Stimulated activated CD4-positive, alpha-beta T cell treated with anti-CD3 and anti-CD28 coated beads, Interleukin-12 subunit alpha, Interleukin-12 subunit beta, amount 100 ng/mL, for 4 hours (primary cell): ENCODE measurements around the gene ZNF189.
A peak's percentile ranks its signal among the peaks of the same experiment; 100 is the strongest.

Experiments
- DNase-seq: peaks from one replicate; pipeline ENCODE4 v3.0.0-alpha.2; 2020

The ZNF189 gene

DNA sequence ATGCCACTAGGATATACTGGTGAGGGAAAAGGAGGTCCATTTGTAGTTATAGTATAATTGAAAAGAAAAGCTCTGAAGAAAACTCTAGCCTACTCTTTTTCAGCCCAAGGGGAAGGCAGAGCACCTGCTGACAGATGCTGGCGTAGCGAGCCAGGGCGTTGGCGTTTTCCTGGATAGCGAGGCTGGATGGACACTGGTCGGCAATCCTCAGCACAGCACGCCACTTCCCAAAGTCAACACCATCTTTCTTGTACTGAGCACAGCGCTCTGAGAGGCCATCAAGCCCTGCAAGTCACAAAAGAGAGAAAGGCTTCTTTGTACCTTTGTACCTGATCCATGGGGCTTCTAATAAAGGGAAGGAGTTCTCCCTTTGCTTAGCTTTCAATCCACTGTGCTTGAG is 28.7 kb downstream of the ZNF189 start:
- no peak for DNase-seq

DNA sequence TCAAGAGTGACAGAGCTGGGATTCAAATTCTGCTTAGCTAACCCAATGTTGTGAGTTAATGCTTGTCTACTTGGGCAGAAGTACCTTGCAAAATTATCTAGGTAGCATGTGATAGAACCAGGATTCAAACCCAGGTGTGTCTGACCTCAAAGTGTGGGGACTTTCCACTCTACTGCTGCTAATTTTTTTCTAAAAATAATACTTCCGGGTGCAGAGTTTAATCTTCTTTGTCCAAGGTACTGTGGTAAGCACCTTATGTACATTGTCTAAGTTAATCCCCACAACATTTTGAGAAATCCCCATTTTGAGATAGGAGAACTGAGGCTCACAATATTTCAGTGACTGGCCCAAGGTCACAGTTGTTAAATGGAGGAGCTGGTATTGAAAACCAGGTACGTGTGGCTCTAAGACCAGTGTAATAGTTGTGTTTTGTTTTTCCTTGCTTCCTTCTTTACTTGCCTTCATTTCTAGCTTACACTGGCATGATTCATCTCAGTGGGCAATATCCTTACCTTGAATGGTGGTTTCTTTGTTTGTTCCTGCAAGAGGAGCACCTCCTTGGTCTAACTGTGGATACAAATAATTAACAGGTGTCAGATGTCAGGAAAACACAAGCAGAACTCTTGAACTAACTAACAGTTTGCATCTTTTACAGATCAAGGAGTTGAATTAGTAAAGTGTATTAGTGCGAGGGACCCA is 29.5 kb downstream of the ZNF189 start:
- DNase-seq, result no peak

DNA sequence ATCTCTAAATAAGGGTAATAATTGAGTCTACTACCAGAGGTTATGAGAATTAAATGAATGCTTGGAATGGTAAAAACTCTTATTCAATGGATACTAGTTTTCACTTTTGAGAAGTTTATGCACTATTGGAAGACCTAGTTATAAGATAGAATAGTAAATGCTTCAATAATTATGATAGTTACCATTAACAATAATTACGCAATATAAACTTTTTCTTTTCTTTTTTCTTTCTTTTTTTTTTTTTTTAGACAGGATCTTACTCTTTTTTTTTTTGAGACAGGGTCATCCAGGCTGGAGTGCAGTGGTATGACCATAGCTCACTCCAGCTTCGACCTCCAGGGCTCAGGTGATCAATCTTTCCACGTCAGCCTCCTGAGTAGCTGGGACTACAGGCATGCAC is 30.3 kb downstream of the ZNF189 start:
- no peak for DNase-seq

DNA sequence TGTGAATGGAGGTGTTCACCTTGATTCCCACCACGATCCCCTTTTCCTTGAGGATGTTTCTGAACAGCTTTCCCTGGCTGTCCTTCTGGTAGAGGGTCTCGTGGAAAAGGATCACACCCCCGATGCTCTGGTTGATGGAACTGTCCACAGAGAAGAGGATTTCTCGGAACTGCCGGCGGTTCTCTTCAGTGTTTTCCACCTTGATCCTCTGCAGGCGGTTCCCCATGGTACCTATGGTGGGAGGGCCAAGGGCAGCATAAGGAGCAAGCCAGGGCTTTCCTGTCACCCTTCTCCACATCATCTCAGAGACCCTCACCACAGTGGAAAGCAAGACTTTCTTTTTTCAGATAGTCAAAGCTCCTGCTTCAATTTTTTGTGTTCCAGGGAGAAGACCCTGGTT is 31.1 kb downstream of the ZNF189 start:
- no peak for DNase-seq

DNA sequence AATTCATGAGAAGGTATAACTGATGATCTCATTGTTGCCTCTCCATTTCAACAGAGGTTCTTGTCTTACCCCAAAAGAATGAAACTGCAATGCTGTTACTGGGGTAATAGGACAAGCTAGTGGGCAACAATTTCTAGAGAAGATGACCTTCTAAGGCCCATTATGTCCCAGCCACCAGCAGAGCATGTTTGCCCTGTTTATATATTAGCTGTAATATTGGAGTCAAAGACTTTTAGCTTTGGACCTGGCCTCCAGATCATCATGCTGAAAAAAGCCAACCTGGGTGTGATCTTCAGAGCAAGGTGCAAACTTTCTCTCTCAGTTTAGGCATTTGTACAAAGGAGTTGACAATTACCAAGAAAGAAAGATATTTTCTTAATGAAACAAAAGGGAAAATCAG is 33.5 kb downstream of the ZNF189 start:
- no peak for DNase-seq

DNA sequence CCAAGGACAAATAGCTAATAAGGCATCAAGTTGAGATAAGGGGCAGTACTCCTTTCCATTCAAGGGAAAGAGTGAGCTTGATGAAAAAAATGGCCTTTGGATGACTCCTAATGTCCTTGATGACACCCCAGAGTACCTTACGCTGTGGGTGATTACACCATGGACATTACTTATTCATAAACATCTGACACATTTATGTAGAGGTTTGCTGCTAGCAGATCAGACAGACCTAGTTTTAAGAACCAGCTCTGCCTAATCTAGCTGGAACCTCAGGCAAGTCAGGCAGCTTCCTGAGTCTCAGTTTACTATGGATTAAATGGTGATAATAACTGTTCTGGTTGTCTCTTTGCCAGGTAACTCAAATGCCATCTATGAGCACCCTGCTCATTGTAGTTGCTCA is 34.1 kb downstream of the ZNF189 start:
- no peak for DNase-seq

DNA sequence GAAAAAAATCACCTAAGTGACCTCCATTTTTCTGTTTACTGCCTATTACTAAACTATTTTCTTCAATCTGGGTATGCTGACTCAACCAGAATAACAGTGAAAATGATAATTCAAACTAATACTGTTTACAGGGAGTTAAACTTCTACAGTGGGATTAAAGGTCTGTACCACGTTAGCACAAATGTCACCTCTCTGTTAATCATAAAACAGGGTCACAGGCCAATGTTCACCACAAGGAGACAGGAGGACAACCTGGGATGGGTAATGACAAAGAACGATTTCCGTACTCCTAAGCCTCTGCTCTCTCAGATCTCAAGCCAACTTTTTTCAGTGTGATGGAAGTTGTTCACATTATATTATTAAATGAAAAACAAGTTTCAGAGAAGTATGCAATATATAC is 34.6 kb downstream of the ZNF189 start:
- no peak for DNase-seq

DNA sequence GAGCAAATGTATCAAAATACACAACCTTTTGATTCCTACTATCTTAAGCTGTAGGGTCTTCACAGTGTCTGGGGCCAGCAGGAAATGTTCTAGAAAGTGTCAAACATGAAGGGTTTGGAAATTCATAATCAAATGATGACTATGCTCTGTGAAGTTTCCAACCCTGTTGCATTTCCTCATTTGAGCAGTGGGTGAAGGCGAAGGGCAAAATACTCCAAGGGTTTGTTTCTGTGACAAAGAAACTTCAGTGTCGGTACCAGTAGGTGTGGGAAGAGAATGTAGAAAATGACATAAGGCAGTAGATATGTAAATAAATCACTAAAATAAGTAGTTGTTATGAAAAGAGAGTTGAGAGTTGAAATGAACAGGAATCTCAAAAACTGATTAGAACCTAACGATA is 36.3 kb downstream of the ZNF189 start:
- DNase-seq, result no peak

DNA sequence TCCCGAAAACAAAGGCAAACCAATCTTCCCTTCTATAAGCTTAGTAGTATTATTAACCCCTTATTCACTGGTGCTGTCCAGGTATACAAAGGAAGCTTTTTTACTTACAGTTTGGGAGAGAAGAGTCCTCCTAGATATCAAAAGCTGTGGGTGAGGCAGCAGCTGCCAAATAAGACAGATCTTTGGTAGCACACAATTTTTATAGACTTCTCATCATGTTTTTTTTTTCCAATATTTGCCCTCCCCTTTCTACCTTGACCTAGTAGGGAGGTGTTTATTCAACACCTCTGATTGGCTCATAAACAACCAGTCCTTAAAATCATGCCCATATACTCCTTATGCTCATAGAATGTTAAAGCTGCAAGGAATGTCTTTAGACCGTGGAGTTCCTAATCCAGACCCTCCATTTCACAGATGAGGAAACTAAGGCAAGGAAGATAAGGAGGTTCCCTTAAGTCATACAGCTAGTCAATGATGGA is 37.0 kb downstream of the ZNF189 start, which contains the start of gene ALDOB:
ALDOB (minus strand) TSS at position 174 of the 479 bp plus-strand sequence. CDS start 4,887 bp downstream, outside the sequence.
- no peak for DNase-seq

DNA sequence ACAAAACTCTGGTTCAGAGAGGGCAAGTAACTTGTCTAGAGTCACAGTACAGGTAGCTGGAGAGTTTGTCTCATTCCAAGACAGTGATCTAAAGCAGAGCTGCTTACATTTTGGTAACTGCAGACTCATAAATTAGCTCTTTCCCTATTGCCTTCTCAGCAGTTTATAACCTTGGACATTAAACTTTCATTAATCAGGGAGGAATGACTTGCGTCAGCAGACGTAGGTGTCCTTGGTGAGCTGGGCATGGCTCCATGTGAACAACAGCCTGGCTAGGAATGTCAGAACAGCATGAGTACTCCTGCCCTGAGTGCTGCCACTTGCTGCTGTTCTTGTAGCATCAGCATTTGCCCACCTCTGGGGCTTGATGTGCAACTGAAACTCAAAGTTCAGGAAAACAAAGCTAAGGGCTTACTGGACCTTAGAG is 39.2 kb downstream of the ZNF189 start:
- no peak for DNase-seq

DNA sequence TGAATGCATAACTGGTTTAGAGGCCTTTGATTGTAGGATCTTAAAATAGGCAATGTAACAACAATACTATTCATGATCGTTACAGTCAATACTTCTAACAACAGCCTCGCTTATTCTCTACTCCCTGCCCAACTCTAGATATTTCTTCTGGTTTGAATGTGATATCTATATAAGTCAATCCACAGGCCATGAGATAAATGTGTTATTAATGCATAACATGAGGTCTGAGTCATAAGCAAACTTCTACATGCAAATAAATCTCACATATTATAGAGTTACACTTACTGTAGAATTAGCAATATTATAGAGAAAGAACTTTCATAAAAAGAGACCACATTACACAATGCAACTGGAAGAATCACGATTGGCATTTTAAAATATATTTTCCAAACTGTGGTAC is 39.9 kb downstream of the ZNF189 start:
- no peak for DNase-seq

DNA sequence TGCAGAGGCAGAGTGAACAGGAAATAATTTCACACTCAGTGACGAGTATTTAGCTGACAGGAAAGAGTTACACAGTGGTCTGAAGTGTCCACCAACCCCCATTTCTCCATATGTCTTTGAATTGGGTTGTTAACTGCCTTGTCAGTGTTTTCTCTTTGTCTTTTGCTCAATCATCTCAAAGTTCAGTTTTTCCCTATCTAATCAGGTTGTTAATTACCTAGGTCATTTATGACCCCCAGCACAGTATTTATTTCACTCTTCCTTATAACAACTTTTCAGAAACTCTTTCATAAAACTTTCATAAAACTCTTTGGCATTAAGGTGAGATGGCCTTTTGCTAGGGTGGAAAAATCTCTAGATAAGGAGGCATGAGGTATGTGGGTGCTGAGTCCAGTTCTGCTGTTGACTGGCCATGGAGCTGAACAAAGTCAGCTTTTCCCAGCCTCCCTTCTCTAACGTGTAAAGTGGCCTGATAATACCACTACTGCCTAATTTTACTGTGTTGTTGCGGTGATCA is 42.1 kb downstream of the ZNF189 start:
- no peak for DNase-seq

DNA sequence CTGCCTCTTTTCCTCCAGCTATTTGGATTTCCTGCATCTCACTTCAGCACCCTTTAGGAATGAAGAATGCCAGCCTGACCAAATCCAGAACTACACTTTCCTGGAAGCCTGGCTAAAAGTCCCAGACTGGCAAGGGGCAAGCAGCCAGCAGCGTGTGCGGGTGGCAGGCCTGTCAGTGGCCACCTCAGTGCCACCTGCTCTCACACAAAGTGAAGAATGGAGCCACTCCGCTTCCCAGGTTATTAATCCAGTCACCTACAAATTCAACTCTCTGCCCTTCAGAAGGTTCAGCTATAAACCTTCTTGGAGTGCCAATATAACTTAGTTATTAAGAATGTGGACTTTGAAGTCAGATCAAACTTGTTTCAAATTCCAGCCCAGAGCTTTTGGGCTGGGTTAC is 43.7 kb downstream of the ZNF189 start:
- no peak for DNase-seq

DNA sequence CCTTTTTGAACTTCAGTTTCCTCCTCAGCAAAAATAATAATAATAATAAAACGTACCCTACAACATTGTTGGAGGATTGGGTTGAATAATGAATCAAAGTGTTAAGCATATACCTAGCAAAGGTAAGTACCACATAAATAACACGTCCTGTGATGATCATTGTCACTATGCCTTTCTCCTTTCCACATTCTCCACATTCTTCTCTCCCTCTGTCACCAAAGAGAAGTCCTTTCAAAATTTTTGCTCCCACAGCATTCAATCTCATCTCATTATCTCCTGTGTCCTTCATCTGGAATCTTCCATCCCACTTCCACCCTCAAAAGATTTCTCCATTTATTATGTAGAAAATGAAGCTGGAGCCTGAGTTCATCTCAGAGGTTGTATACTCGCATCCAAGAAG is 44.1 kb downstream of the ZNF189 start:
- DNase-seq, result no peak

DNA sequence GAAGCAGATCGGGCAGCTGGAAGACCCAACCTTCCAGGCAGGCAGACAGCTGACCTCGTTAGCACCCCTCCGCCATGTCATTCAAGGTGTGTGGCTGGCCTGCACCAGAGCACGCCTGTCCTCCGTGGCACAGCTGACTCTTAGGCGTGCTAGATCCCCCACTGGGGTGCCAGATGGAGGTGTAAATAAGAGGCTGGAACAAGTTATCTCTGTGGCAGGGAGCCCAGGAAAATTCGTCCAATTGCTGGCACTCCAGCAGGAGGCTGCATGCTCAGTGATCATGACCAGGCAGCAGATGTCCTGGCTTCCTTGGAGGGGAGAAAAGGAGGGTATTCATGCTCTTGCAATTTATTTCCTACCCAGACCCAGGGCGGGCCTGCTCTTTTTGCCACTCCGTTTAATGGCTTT is 44.7 kb downstream of the ZNF189 start:
- no peak for DNase-seq

DNA sequence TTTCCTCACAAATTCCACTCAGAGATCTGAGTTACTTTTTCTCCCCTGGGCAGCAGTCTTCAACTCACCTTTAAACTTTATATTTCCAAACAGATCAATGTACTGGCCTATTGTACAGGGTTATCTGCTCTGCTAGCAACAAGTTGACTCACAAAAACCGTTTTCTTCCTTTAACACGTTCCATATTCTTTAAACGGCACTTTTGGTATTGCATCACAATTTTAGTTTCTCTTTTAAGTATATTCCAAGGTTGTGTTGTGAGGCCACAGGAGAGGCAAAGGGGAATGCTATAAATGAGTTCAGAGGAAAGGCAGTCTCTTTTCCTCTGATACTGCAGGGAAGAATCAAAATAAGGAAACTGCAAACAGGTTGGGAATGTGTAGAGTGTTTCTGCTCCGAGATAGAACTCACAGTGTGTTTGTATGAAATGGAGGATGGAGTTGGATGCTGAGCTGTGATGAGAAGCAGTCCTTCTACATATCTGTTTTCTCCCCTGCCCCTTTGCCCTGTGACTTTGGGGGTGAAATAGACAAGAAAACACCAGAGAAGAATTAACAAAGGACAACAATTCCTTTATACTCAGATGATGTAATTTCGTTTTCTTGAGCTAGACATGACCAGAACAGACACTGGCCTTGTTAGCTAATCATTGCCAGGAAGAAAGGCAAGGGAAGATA is 46.8 kb downstream of the ZNF189 start:
- no peak for DNase-seq

DNA sequence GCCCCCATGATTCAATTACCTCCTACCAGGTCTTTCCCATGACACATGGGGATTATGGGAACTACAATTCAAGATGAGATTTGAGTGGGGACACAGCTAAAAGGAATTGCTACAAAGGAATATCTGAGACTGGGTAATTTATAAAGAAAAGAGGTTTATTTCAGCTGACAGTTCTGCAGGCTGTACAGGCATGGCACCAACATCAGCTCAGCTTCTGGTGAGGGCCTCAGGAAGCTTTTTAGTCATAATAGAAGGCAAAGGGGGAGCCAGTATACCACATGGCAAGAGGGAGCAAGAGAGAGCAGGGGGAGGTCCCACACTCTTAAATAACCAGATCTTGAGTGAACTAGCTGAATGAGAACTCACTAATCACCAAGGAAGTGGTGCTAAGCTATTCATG is 48.1 kb downstream of the ZNF189 start:
- DNase-seq, result no peak

DNA sequence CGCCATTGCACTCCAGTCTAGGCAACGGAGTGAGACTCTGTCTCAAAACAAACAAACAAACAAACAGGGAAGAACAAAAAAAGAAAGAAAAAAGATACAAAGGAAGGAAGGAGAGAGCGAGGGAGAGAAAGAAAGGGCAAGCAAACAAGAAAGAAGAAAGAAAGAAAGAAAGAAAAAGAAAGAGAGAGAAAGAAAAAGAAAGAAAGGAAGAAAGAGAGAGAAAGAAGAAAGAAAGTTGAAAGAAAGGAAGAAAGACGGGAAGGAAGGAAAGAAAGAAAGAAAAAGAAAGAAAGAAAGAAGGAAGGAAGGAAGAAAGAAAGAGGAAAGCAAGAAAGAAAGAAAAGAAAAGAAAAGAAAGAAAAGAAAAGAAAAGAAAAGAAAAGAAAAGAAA is 50.0 kb downstream of the ZNF189 start:
- no peak for DNase-seq

DNA sequence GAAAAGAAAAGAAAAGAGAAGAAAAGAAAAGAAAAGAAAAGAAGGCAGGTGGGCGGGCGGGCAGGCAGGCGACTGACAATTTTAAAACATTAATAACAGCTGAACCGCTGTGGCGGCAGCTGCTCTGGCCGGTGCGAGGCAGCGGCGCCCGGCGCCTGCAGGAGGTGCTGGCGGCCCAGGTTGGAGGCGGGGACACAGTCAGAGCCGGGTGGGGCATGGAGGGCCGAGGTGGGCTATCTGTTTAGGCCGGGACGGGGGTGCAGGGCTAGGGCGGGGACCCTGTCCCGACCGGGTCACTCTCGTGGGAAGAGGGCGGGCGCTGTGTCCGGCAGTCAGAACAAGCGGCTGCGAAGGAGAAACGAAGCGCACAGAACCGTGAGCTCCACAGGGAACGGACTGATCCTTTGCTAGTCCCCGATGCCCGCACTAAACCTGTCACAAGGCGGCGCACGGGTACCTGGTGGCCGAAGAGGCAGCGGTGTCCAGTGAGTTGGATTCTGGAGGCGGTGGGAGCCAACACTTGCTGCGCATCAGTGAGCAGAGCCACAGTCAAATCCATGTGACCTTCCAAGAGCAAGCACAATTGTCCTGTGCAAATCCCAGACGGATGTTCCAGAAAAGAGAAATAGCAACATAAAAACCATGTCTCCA is 50.5 kb downstream of the ZNF189 start:
- DNase-seq, result peak; percentile 38

DNA sequence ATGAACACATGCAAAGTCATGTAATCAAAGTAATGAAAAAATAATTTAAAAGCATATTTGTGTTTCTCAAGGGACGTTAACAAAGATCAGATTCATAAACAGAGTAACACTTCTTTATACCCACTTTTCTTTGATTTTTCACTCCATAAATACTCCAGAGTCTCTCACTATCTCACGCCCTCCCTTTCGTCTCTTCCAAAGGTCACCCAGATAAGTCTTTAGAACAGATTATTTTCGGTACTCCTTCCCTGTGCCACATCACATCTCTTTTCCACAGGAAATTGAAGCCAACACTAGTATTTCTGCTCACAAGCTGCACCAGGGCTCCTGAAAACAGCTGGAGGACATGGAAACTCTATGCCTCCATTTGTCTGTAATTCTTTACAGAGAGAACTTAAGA is 52.3 kb downstream of the ZNF189 start:
- DNase-seq, result no peak

DNA sequence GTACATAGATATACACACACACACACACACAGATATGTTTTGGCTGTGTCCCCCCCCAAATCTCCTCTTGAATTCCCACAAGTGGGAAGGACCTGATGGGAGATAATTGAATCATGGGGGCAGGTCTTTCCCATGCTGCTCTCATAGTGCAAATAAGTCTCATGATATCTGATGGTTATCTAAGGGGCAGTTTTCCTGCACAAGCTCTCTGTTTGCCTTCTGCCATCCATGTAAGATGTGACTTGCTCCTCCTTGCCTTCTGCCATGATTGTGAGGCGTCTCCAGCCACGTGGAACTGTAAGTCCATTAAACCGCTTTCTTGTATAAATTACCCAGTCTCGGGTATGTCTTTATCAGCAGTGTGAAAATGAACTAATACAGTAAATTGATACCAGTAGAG is 52.8 kb downstream of the ZNF189 start:
- no peak for DNase-seq

DNA sequence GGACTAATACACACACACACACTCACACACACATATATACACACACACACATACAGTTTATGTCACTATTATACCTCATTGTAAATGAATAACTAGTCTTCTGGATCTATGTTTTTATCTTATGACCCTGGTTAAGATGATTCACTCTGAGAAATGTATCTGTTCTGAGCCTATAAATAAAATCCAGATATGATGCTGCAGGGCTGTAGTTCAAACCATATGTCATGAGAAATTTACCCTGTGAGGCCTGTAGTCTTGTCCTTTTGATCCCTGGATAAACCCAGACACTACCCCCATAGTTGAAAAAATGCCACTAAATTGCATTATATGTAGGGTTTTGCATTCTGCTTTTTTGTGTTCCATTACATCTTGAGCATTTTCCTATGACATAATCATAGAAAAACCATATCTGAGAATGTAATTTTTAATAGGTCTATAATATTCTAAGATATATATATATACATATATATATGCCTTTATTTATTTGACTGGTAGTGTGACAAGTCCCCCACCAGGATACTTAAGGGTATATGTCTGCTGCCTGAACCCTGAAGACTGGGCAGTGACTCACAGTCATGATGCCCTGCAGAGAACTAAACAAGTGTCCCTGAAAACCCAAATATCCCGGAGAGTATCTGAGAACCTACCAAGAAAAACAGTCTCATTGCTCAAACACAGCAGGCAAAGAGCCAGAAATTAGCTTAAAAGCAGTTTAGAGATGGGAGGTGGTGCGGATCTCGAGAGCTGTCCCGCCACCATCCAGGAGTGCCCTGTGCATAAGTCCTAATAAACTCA is 55.3 kb downstream of the ZNF189 start:
- no peak for DNase-seq

DNA sequence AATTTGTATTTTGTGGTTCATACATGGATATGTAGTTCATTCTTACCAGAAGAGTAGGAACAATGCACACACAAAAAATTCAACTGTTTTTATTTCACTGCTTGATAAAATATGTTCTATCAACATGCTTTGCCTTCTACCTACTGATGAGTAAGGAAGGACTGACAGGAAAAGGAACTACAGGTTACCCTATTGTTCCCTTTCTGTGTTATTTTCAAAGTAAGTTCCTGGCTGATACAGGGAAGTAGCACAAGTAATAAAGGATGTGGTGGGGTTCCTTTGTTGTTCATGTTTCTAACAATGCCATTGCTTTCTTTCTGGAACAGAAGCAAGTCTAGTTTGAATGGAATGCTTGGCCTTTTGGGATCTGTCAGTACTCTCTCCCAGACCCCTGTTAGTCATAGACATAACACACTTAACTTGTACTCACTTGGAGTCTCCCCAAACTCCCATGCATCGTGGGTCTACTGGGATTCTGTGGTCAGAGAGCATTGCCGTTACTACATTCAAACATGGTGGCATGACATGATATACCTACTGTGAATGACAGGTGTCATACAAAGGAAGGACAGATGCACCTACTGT is 57.1 kb downstream of the ZNF189 start:
- no peak for DNase-seq
